Right renal pelvis (tissue), 4 donors: Measurements from ENCODE around the gene EVI5L. TPM values are rescaled to one million over a fixed set of nuclear protein-coding genes. Genes with fewer than 3 reads are reported as not detected.
"Not testable (repeated sequence)": the region's sequence is repeated elsewhere in the genome, so short reads cannot be mapped to it uniquely, and the experiment has no call there.

Source experiments
- DNase-seq, 4 donors: peaks; one replicate each; pipeline ENCODE4 v3.0.0-alpha.2; 2013; ENCODE audit warnings: low read depth in 4 of 4, low spot score in 3 of 4, missing footprints in 1 of 4
- polyA plus RNA-seq, 4 donors: library from polyadenylated mRNA; unstranded; fragments of 120-200 nt; gene quantifications; one replicate each; pipeline ENCODE4 v1.2.1, GENCODE V29; 2013; ENCODE audit not compliant: insufficient read length in 4 of 4

The EVI5L gene
- polyA plus RNA-seq, 4 donors: 15.4 to 19.0 (median 16.1) TPM

DNA sequence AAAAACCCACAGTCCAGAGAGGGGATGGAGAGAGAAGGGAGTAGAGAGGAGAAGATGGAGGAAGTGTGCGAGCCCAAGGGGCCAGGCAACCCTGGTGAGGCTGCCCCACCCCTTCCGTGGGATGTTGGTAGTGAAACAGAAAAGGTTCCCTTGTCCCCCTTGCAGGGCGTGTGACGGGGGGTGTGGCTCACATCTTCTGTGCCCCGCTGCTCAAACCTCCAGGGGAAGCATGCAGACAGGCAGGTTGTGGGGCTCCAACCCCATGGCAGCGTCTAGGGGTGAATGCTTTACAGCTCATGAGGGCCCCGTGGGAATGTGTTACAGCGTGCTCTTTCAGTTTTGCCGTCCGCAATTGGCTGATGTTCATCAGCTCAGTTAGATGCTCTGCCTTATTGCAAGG lies 14.7 kb upstream of the EVI5L start:
- DNase-seq: no peak

DNA sequence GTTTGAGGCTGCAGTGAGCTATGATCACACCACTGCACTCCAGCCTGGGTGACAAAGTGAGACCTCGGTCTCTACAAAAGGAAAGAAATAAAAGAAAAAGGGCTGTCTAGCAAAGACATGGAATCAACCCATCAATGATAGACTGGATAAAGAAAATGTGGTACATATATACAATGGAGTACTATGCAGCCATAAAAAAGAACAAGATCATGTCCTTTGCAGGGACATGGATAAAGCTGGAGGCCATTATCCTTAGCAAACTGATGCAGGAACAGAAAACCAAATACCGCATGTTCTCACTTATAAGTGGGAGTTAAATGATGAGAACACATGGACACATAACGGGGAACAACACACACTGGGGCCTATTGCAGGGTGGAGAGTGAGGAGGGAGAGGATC lies 14.0 kb upstream of the EVI5L start:
- DNase-seq: not testable (repeated sequence)

DNA sequence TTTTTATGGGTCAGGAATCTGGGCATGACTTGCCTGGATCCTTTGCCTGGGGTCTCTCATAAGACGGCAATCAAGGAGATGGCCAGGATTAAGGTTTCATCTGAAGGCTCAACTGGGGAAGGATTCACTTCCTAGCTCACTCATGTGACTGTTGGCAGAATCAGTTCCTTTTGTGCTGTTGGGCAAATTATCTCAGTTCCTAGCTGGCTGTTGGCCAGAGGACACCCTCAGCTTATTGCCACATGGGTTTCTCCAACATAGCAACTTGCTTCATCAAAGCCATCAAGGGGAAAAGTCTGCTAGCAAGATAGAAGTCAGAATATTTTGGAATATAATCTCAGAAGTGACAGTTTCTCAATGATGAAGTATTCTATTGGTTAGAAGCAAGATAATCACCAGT lies 12.2 kb upstream of the EVI5L start:
- no peak for DNase-seq

DNA sequence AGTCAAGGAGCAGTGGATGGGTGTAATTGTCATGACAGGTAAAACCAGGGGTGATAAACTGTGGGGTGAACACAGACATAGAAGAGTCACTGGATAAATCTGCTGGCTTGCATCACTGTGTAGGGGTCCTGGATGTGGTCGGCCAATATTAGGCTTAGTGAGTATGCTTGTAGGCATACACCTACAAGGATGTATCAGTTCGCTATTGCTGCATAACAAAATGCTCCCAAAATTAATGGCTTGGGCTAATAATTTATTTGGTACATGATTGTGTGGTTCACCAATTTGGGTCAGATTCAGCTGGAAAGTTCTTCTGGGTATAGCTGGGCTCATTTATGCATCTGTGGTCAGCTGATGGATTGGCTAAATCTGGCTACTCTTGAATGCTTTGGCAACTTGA lies 11.2 kb upstream of the EVI5L start:
- DNase-seq: no peak

DNA sequence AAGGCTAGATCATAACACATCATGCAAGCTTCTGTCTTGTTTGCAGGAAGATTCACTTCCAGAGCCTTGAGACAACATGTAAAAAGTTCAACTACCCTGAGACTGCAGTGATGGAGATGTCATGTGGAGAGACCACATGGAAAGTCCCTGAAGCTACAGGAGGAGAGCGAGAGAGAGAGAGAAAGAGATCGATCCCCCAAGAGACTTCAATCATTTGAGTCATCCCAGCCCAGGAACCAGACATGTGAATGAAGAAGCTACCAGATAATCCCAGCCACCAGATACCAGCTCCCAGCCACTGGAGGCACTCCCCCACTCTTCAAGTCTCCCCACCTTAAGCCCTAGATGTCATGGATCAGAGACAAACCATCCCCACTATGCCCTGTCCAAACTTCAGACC lies 10.7 kb upstream of the EVI5L start:
- no peak for DNase-seq

DNA sequence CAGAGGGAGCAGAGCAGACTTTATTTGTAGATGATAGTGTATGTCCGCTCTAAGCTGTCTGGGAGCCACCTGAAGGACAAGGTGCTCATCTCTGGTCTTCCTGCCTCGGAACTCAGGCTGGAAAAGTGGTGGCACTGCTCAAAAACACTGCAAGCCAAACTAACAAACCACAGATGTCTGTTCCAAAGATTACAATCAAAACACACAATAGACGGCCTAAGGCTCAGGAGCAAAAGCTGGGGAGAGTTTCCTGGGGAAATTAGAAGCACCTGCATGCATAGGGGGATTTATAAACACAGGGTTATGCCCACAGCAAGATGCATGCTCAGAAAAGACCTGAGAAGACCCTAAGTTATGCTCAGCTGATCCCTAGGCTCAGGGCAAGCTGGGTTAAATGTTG lies 9.4 kb upstream of the EVI5L start:
- DNase-seq: no peak

DNA sequence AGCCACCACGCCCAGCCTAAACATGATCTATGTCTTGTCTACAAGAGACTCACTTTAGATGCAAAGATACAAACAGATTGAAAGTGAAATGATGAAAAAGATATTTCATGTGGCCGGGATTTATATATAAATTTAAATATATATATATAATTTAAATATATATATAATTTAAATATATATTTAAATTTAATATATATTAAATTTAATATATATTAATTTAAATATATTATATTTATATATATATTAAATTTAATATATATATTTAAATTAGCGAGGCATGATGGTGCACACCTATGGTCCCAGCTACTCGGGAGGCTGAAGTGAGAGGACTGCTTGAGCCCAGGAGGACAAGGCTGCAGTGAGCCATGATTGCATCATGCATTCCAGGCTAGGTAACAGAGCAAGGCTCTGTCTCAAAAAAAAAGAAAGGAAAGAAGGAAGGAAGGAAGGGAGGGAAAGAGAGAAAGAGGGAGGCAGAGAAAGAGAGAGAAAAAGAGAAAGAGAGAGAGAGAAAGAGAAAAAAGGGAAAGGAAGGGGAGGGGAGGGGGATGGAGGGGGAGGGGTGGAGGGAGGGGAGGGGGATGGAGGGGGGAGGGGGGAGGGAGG lies 7.0 kb upstream of the EVI5L start:
- DNase-seq: no peak

DNA sequence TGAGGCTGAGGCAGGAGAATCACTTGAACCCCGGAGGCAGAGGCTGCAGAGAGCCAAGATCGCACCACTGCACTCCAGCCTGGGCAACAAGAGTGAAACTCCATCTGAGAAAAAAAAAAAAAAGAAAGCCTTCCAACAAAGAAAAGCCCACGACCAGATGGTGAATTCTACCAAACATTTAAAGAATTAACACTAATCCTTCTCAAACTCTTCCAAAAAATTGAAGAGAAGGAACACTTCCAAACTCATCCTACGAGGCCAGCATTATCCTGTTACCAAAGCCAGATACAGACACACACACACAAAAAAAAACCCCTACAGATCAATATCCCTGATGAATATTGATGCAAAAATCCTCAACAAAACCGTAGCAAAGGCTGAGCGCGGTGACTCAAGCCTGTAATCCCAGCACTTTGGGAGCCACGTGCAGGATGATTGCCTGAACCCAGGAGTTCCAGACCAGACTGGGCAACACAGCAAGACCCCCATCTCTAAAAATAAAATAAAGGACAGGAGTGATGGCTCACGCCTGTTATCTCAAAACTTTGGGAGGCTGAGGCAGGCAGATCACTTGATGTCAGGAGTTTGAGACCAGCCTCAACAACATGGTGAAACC lies 6.2 kb upstream of the EVI5L start:
- no peak for DNase-seq

DNA sequence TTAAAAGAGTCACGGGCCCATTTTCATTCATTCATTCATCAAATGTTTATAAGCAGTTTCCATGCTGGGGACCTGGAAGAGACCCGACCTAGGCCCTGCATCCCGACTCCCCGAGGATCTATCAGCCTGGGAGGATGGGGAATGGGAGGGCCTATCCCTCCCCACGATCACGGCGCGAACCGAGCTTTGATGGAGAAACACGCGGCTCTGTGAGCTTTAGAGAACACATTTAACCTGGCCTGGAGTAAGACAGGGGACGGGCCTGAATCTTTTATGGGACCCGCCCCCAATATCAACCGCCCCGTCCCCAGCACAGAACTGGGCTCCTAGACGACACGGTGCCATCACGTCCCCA lies 875 bp upstream of the EVI5L start:
- no peak for DNase-seq

DNA sequence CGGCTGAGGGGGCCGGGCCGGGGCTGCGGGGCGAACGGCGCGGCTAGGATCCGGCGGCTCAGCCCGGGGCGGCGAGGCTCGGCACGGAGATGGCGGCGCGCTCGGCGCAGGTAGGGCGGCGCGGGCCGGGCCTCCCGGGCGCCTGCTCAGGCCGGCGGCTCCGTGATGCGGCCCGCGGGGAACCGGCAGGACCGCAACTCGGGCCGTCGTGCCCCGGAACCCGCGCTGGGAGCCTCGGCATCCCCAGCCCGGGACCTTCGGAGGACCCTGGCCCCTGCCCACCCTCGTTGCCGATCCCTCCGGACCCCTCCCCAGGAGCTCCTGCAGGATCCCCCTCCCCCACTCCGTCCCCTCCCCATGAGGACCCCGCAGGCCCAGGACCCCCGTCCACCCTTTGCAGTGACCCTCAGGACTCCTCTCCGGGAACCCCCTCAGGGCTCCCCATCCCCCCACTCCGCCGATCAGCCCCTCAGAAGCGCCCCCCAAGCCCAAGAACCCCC lies 304 bp downstream of the EVI5L start:
- no peak for DNase-seq

DNA sequence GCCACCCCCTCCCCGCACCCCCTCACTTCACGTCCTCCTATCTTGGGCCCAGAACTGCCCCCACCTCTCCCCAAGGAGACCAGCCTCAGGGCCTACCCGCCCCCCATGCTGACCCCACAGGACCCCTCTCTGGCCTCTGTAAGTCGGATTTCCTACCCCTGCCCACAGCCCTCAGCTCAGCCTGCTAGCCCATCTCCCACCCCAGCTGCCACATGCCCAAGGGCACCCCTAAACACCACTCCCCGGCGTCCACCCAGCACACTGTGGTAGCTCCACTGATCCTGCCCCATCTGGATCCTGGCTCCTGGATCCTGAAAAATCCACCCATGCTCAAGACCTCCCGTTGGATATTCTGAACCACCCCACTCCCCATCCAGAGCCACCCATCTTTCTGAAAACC lies 805 bp downstream of the EVI5L start:
- DNase-seq: no peak

DNA sequence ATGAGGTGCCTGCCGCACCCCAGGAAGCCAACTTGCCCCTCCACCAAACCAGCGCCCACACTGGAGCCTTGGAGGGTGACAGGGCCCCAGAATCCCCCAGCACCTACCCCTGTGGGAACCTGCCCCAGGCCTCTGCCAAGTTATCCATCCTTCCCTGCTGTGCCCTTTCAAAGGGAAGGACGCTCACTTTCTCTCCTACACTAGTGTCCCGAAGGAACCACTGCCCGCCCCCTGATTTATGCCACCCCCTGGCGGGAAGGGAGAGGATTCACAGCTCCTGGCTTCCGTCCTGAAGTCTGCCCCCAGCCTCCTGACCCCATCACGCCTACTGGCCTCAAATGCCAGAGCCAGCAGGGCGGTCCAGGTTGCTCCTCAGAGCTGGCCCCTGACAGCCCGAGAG lies 1.4 kb downstream of the EVI5L start:
- DNase-seq: no peak

DNA sequence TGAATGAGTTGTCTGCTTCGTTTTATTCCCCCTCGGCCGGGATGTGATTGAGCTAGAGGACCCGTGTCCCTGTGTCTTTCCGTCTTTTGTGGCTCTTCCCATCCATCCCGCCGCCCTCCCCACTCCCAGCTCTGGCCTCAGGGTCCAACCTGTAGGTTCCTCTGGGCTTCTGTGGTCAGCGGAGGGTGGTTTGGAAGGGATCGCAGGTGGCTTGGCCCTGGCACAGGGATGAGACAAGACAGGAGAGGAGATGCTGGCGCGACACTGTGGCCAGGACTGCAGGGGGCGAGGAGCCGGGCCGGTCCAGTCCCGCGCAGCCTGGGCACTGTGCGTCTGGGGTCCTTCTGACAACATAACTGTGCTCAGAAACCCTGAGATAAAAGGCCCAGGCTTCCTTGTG lies 2.0 kb downstream of the EVI5L start:
- no peak for DNase-seq

DNA sequence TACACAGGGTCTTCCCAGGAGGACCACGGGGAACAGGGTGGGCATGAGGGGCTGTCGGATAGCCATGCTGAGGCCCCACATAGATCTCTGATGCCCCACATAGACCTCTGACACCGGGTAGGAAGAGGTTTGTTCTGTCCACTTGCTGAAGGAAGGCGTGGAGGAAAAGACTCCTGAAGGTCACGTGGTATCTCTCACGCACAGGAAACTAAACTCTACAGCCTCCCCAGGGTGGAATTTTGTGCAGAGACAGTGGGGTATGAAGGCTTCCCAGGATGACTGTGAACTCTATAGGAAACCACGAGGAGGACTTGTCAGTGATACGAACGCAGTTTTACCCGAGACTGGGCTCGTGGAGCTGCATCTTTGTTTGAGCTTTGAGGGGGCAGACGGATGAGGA lies 2.8 kb downstream of the EVI5L start:
- no peak for DNase-seq

DNA sequence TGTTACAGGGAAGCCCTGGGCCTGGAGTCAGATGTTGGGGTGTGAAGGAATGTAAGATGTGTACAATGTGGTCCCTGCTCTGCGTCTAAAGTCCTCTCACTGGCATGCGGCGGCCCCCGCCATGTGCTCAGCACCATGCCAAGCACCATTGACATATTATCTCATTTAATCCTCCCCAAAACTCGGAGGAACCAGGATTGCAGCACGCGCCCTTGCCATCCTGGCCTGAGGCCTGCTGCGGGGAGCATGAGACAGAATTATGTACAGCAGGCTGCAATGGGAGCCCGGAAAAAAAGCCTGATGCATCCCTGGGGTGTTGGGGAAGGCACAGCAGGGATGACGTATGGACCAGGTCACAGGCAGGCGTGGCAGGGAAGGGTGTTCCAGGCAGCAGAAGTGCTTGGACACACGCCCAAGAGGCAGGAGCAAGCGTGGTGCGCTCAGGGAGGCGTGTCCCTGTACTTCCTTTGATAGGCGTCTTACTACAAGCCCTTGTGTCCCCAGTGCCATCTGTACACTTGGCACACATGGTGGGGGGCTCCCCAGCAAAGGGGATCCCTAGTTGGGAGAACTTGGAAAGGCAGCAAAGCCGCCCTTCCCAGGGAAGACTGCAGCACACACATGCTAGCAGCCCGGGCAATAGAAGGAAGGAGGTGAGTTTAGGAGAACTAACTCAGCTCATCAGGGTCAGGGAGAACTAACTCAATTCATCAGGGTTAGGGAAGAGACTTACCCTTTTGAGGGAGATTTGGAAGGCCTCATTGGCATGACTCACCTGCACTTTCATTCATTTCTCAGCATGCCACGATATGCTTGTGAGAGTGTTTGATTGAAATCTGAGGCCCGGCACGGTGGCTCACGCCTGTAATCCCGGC lies 3.4 kb downstream of the EVI5L start:
- no peak for DNase-seq

DNA sequence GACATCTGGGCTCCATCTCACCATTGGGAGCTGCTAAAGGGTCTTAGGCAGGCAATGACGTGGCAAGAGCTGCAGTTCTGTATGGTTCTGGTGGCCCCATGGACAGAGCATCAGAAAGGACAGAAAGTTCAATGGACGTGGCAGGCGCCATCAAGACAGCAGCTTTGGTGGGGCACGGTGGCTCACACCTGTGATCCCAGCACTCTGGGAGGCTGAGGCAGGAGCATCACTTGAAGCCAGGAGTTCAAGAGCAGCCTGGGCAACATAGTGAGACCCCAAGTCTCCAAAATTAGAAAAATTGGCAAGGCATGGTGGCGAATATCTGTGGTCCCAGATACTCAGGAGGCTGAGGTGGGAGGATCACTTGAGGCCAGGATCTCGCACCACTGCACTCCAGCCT lies 9.5 kb downstream of the EVI5L start:
- no peak for DNase-seq

DNA sequence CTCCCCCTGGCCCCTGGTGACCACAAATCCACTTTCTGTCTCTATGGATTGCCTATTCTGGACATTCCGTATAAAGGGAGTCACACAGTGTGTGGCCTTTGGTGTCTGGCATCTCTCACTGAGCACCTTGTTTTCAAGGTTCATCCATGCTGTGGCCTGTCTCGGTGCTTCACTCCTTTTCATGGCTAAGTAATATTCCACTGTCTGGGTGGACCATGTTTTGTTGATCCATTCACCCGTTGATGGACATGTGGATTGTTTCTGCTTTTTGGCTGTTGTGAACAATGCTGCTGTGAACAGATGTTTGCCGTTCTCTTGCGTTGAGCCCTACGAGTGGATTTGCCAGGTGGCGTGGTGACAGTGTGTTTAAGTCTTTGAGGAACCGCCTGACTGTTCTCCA lies 10.6 kb downstream of the EVI5L start:
- DNase-seq: no peak

DNA sequence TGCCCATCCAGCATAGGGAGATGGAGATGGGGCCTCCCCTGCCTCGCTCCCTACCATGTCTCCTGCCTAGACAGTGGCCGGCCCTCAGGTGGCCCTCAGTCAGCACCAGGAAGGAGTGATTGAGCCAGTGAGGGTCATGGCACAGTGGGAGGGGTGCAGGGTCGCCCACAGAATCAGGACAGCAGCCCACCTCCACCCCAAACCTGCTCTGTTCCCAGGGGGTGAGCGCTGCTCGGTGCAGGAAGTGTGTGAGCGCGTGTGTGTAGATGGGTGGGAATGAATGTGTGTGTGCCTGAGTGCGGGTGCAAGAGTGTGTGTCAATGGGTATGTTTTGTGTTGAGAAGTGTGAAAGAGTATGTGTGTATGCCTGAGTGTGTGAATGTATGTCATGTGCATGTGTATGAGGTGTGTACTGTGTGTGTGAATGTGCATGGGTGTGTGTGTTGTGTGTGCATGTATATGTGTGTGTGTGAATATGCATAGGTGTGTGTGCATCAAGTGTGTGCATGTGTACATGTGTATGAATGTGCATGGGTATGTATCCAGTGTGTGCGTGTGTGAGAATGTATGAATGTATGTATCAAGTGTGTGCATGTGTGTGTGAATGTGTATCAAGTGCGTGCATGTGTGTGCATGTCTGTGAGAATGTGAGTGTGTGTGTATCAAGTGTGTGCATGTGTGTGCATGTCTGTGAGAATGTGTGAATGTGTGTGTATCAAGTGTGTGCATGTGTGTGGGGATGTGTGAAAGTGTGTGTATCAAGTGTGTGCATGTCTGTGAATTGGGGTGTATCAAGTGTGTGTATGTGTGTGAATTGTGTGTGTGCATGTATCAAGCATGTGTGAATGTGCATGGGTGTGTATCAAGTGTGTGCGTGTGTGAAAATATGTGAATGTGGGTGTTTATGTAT lies 12.0 kb downstream of the EVI5L start:
- no peak for DNase-seq

DNA sequence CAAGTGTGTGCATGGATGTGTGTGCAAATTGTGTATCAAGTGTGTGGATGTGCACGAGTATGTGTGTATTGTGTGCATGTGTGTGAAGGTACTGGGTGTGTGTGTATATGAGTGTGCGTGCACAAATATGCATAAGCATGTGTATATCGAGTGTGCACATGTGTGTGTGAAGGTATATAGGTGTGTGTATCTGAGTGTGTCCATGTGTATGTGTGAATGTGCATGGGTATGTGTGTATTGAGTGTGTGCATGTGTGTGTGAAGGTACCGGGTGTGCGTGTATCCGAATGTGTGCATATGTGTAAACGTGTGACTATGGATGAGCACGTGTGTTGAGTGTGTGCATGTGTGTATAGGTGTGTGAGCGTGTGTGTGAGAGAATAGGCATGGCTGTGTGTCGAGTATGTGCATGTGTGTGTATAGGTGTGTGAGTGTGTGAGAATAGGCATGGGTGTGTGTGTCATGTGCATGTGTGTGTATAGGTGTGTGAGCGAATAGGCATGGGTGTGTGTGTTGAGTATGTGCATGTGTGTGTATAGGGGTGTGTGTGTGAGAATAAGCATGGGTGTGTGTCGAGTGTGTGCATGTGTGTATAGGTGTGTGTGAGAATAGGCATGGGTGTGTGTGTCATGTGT lies 12.8 kb downstream of the EVI5L start:
- no peak for DNase-seq

DNA sequence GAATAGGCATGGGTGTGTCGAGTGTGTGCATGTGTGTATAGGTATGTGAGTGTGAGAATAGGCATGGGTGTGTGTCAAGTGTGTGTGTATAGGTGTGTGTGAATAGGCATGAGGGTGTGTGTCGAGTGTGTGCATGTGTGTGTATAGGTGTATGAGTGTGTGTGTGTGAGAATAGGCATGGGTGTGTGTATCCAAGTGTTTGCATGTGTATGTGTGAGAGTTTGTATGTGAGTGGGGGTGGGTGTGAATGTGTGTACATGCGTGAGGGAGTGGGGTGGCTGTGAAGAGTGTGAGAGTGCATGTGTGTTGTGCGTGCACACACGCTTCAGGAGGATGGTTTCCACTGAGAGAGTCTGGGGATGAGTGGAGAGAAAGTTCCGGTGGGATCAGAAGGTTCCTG lies 13.5 kb downstream of the EVI5L start:
- no peak for DNase-seq
